Measurements from ENCODE around the gene RALGAPA2.

The RALGAPA2 gene

DNA sequence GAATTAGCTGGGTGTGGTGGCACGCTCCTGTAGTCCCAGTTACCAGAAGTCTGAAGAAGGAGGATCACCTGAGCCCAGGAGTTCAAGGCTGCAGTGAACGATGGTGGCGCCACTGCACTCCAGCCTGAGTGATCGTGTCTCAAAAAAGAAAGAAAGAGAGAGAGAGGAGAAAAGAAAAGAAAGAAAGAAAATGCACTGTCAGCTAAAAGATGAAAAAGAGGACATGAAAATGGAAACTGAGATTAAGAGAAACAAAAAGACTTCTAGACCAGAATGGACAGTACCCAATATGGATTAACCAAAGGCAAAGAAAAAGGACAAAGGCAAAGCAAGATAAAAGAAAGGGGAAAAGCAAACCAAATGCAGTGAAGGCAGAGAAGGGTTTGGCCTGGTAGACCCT, 9.0 kb upstream of the RALGAPA2 start:
- DNase-seq (ENCODE audit: low read depth) = no peak

GRCh38 chr20:20720158-20720557, 7.7 kb upstream of the RALGAPA2 start:
- DNase-seq (ENCODE audit: low read depth) = no peak

DNA sequence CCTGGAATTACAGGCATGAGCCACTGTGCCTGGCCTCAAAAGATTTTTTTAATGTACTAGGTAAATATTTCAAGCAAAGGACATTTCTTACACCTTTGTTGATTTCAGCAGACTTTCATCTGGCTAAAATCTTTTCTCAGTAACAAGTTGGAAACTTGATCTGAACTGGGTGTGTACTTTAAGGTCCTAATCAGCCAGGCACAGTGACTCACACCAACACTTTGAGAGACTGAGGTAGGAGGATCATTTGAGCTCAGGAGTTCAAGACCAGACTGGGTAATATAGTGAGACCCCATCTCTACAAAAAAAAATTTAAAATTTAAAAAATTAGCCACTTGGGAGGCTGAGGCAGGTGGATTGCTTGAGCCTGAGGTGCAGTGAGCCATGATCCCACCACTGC, 7.0 kb upstream of the RALGAPA2 start:
- no peak for DNase-seq (ENCODE audit: low read depth)

DNA sequence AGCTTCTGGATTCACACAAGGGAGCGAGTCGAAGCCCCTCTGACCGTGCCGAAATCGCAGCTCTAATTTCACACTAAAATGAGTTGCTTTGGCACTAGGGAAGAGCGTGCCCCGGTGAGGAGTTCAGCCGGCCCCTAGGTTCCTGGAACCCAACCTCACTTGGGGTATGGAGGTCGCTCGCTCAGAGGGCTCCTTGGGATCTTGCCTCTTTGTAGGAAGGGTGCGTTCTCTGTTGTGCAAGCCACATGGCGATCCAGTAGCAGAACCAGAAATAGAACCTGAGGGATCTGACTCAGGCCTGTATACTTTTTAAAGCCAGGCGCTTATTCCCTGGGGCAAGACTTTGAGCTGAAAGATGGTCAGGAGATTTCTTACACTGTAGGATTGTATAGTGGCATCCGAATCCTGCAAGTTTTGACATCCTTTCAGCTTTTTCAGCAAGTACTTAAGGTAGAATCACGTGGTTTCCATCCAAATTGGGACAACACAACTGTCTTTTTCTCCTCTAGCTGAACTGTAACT, 861 bp upstream of the RALGAPA2 start:
- DNase-seq (ENCODE audit: low read depth) = peak; percentile 9

DNA sequence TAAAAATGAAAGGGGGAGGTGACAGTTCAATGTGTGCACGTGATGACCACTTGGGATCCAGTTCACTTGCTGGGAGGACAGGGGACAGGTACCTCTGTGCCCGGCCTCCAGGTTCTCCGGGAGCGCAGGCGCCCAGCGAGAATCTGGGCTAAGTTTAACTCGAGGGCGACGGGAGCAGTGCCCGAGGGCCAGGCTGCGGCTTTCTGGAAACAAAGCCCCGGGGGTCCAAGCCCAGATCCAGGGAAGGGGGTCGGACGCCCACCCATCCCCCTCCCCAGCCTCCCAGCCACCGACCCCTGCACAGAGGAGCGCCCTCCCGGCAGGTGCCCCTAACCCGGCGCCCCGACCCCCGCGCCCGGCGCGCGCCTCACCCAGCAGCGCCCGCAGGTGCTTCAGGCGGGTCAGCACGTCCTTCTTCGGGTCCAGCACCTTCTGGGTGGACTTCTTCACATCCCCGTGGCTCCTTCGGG, 405 bp downstream of the RALGAPA2 start:
- DNase-seq (ENCODE audit: low read depth) = no peak

DNA sequence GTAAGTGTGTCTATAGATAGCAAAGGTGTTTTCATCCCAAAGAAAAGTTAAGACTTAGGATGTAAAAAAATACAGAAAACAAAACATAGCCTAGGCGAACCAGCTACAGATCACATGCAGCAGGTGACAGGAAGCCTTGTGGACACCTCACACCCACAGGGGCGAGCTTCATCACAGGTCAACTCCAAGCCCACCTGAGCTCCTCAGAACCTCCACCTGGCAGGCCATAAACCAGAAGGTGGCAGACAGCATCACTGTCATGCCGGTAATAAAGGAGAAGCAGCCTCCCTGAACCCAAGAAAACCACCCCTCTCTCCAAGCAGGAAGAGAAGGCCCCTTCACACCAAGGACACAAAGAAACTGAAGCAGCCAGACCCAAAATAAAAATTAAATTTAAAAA, 1.0 kb downstream of the RALGAPA2 start:
- DNase-seq (ENCODE audit: low read depth) = no peak

DNA sequence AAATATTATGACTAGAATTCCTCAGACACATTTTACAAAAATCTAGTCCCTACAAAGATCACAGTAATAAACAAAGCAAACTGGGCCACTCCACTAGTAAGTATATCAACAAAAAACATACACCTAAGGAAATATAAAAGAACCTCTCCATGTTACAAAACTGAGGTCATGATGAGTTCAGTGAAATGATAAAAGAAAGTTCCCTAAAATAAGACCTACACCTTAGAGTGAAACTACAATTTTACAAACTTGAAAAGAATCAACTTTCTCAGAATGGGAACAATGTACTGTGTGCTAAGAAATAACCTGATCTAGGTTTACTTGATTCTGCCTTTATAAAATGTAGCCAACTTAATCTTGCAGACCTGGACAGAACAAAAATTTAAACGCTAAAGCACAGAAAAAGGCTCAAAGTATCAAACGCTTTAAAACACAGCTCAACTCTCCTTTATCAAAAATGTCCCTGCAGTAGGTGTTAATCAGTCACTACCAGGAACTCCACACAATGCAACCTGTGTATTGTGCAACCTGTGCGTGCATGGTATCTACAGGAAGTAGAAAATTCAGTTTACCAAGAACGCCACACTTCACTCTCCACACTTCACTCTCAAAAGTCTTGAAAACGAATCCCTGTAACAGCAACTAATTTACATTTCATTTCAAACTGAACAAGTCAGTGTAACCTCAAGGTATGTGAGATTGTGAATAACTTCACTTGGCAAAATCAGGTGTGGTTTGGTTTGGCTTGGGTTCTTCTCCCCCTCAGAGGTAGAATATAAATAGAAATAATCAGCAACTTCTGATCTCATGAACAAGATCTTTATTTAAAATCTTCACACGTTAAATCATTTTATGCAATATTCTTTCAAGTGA, 1.8 kb downstream of the RALGAPA2 start:
- DNase-seq (ENCODE audit: low read depth) = no peak

GRCh38 chr20:20709887-20710286, 2.6 kb downstream of the RALGAPA2 start:
- DNase-seq (ENCODE audit: low read depth) = no peak

GRCh38 chr20:20706285-20706684, 6.2 kb downstream of the RALGAPA2 start:
- DNase-seq (ENCODE audit: low read depth) = no peak

DNA sequence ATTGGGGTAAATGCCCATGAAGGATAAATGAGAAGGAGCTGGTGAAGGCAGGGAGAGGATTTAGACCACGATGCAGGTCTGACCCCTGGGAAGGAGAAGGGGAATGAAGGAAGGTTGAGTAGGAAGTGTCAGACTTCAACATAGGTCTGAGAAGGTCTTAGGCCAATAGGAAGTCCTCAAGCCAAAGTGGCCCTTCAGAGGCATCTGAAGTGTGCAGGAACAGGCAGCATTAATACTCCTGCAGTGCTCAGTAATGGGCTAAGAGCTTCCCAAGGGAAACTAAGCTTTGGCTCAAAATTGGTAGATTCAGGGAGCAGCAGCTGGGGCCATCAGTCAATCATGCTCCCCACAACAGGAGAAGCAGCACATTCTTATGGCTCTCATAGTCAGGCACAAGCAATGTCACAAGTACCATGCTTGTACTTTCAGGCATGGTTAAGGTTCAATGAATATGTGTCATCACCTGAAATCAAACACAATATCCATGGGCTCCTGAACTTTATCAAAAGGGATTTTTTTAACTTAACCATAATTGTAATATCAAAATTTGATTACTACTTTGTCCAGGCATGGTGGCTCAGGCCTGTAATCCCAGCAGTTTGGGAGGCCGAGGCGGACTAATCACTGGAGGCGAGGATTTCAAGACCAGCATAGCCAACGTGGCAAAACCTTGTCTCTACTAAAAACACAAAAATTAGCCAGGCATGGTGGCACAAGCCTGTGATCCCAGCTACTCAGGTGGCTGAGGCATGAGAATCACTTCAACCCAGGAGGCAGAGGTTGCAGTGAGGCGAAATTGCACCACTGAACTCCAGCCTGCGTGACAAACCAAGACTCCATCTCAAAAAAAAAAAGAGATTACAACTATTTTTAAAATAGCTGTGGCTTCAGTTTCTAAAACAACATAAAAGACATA, 9.9 kb downstream of the RALGAPA2 start:
- no peak for DNase-seq (ENCODE audit: low read depth)

DNA sequence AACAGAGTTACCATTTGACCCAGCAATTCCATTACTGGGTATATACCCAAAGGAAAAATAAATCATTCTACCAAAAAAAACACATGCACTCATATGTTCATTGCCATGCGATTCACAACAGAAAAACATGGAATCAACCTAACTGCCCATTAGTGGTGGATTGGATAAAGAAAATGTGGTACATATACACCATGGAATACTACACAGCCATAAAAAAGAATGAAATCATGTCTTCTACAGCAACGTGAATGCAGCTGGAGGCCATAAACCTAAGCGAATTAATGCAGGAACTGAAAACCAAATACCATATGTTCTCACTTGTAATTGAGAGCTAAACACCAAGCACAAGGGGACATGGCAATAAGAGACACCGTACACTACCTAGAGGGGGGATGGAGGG, 12.5 kb downstream of the RALGAPA2 start:
- DNase-seq (ENCODE audit: low read depth) = no peak

DNA sequence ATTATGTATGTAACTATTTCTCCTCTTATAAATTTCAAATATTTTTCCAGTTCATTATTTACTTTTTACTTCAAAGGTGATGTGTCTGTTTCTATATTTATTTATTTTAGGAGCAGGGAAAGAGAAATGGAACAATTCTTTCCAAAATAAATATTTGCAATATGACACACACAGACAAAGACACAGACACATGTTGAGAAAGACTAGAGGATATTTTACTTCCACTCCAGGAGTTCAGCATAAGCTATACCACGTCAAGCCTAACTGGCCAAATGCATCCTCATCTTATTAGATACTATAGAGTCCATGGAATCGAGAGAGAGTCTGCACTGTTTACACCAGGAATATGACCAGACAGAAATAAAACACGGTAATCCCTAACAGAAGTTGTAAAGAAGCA, 13.3 kb downstream of the RALGAPA2 start:
- no peak for DNase-seq (ENCODE audit: low read depth)

- DNase-seq (ENCODE audit: low read depth) = no peak
Measured at GRCh38 chr20:20697325-20697845, 15.1 kb downstream of the RALGAPA2 start.

- DNase-seq (ENCODE audit: low read depth) = no peak
Measured at GRCh38 chr20:20695250-20695816, 17.1 kb downstream of the RALGAPA2 start.

DNA sequence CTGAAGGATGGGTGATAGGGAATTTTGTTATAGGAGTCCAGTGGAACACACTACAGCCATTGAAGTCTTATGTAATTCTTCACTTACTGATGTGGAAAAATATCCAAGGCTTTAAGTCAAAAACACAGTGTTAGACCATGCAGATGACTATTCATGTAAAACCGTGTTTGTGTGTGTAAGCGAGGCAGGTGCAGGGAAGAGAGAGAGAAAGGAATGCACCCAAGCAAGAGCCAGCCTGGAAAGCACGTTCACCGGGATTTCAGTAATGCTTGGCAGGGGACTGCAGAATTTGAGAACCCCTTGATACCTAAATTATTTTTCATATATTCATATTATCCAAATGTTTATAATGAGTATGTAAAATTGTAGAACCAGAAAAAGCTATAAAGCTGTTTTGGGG, 17.9 kb downstream of the RALGAPA2 start:
- no peak for DNase-seq (ENCODE audit: low read depth)

- no peak for DNase-seq (ENCODE audit: low read depth)
Measured at GRCh38 chr20:20692587-20692986, 19.9 kb downstream of the RALGAPA2 start.

GRCh38 chr20:20691477-20692235, 20.8 kb downstream of the RALGAPA2 start:
- DNase-seq (ENCODE audit: low read depth) = no peak

DNA sequence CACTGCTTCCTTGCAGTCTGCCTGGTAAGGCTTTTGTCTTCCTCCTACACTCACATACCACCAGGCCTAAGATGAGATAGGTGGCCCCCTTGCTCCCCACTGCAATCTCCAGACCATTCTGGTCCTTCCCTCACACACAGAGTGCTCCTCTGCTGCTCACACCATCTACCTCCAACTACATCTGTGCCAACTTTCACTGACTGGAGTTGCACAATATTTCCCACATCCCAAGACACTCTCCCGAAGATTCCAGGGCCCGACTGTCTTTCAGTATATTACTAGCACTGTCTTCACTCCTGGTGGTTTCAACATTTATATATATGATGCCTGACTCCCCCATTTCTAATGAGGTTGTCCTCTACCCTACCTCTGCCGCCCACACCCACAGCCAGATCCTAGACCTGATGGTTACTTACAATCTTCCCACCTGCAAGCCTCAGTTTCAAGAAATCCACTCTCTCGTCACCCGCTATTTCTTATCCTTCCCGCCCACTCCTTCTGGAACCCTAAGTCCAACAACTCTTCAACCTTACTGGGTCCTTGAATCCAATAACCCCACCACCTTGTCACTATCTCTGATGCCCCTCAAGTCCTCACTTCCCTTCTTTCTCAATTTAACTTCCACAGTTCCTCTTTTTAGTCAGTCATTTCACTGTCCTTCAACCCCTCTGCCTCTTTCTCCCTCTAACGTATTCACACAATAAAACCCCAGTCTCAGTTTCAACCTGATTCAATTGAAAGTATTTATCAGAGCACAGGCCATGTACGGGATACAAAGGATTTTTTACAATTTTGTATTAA, 21.6 kb downstream of the RALGAPA2 start:
- DNase-seq (ENCODE audit: low read depth) = no peak

- DNase-seq (ENCODE audit: low read depth) = no peak
Measured at GRCh38 chr20:20687319-20687718, 25.1 kb downstream of the RALGAPA2 start.

GRCh38 chr20:20685635-20686034, 26.8 kb downstream of the RALGAPA2 start:
- DNase-seq (ENCODE audit: low read depth) = no peak

All from EH (cell line).